ENCODE results near the gene DDR2.
"Not testable (repeated sequence)": the region's sequence is repeated elsewhere in the genome, so short reads cannot be mapped to it uniquely, and the experiment has no call there.

The DDR2 gene

GRCh38 chr1:162734047-162734446 lies 101.8 kb downstream of the DDR2 start:
- no peak for ATAC-seq (ENCODE audit: low read depth)
- Histone ChIP-seq H3K27ac (ENCODE audit: poor library complexity, severe bottlenecking) (no peak overlapping the region), H3K4me3 (ENCODE audit: severe bottlenecking) (no peak overlapping the region), H3K36me3 (ENCODE audit: low read depth) (no peaks in the 10 kb centered on the region), H3K4me1 (ENCODE audit: insufficient read depth, poor library complexity, severe bottlenecking) (no peaks in the 10 kb centered on the region), H3K9me3 (ENCODE audit: severe bottlenecking) (no peaks in the 10 kb centered on the region), H3K27me3 (ENCODE audit: insufficient read depth, poor library complexity, severe bottlenecking) (no peaks in the 10 kb centered on the region)
- TF ChIP-seq, protein P1, sequence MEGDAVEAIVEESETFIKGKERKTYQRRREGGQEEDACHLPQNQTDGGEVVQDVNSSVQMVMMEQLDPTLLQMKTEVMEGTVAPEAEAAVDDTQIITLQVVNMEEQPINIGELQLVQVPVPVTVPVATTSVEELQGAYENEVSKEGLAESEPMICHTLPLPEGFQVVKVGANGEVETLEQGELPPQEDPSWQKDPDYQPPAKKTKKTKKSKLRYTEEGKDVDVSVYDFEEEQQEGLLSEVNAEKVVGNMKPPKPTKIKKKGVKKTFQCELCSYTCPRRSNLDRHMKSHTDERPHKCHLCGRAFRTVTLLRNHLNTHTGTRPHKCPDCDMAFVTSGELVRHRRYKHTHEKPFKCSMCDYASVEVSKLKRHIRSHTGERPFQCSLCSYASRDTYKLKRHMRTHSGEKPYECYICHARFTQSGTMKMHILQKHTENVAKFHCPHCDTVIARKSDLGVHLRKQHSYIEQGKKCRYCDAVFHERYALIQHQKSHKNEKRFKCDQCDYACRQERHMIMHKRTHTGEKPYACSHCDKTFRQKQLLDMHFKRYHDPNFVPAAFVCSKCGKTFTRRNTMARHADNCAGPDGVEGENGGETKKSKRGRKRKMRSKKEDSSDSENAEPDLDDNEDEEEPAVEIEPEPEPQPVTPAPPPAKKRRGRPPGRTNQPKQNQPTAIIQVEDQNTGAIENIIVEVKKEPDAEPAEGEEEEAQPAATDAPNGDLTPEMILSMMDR (IDR thresholded peaks at IDR 0.05; ENCODE audit: poor library complexity, severe bottlenecking), result no peak
- DNase-seq (ENCODE audit: low spot score), result no peak

- no peak overlapping the region for H3K27ac ChIP-seq (ENCODE audit: poor library complexity, severe bottlenecking)
- H3K9me3 ChIP-seq (ENCODE audit: severe bottlenecking), result no peaks in the 10 kb centered on the region
- no peak overlapping the region for H3K4me3 ChIP-seq (ENCODE audit: severe bottlenecking)
- no peak for DNase-seq (ENCODE audit: low spot score)
- H3K4me1 ChIP-seq (ENCODE audit: insufficient read depth, poor library complexity, severe bottlenecking), result no peaks in the 10 kb centered on the region
- no peak for ATAC-seq (ENCODE audit: low read depth)
- TF ChIP-seq, protein P1 (IDR thresholded peaks at IDR 0.05; ENCODE audit: poor library complexity, severe bottlenecking), result no peak
- no peaks in the 10 kb centered on the region for H3K36me3 ChIP-seq (ENCODE audit: low read depth)
- no peaks in the 10 kb centered on the region for H3K27me3 ChIP-seq (ENCODE audit: insufficient read depth, poor library complexity, severe bottlenecking)
Measured at GRCh38 chr1:162736184-162736583, 103.9 kb downstream of the DDR2 start.

DNA sequence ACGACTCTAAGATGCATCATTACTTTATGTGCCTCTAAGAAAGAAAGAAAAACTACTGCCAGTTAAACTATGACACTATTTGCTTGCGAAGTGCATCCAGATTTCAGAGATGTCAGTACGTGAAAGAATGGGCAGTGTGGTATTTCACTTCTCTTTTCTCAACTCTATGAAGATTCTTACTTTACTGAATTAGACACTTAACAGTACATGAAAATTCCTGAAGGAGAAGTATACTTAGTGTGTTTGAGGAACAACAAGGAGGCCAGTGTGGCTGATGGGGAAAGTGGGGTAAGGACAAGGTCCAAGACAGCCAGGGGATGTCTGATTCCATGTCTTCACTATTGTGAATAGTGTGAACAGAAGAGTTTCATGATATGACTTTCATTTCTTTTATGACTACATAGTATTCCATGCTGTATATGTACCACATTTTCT lies 104.4 kb downstream of the DDR2 start:
- H3K27ac ChIP-seq (ENCODE audit: poor library complexity, severe bottlenecking), result no peak overlapping the region
- TF ChIP-seq, protein P1 (IDR thresholded peaks at IDR 0.05; ENCODE audit: poor library complexity, severe bottlenecking), result no peak
- no peak for ATAC-seq (ENCODE audit: low read depth)
- no peaks in the 10 kb centered on the region for H3K9me3 ChIP-seq (ENCODE audit: severe bottlenecking)
- H3K4me3 ChIP-seq (ENCODE audit: severe bottlenecking), result no peak overlapping the region
- no peak for DNase-seq (ENCODE audit: low spot score)
- H3K4me1 ChIP-seq (ENCODE audit: insufficient read depth, poor library complexity, severe bottlenecking), result no peaks in the 10 kb centered on the region
- H3K36me3 ChIP-seq (ENCODE audit: low read depth), result no peaks in the 10 kb centered on the region
- H3K27me3 ChIP-seq (ENCODE audit: insufficient read depth, poor library complexity, severe bottlenecking), result no peaks in the 10 kb centered on the region

DNA sequence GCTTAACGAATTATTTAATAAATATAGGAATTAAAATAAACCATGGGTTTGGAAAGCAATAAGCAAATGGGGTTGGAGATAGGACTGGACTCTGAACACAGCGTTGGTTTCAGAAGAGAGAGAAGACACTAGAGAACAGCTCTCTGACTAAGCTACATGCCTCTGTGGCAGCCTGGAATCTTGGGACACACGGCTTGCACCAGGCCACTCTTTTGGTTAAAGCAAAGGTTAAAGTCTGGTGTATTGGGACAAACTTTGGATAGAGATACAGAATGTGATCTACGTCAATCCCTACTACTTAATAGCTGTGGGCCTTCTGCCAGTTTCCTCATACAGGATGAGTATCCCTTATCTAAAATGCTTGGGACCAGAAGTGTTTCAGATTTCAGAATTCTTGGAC lies 108.5 kb downstream of the DDR2 start:
- Histone ChIP-seq H3K27me3 (ENCODE audit: insufficient read depth, poor library complexity, severe bottlenecking) (no peaks in the 10 kb centered on the region), H3K4me3 (ENCODE audit: severe bottlenecking) (no peak overlapping the region), H3K4me1 (ENCODE audit: insufficient read depth, poor library complexity, severe bottlenecking) (no peaks in the 10 kb centered on the region), H3K36me3 (ENCODE audit: low read depth) (no peaks in the 10 kb centered on the region), H3K9me3 (ENCODE audit: severe bottlenecking) (no peaks in the 10 kb centered on the region), H3K27ac (ENCODE audit: poor library complexity, severe bottlenecking) (no peak overlapping the region)
- DNase-seq (ENCODE audit: low spot score) (no peak), ATAC-seq (ENCODE audit: low read depth) (no peak)
- TF ChIP-seq, protein P1 (IDR thresholded peaks at IDR 0.05; ENCODE audit: poor library complexity, severe bottlenecking), result no peak

GRCh38 chr1:162741574-162741973 lies 109.3 kb downstream of the DDR2 start:
- no peaks in the 10 kb centered on the region for H3K36me3 ChIP-seq (ENCODE audit: low read depth)
- ATAC-seq (ENCODE audit: low read depth), result no peak

GRCh38 chr1:162746264-162746942 lies 114.1 kb downstream of the DDR2 start:
- H3K27ac ChIP-seq (ENCODE audit: poor library complexity, severe bottlenecking); H3K27me3 ChIP-seq (ENCODE audit: insufficient read depth, poor library complexity, severe bottlenecking); H3K9me3 ChIP-seq (ENCODE audit: severe bottlenecking); DNase-seq (ENCODE audit: low spot score); H3K4me3 ChIP-seq (ENCODE audit: severe bottlenecking); H3K4me1 ChIP-seq (ENCODE audit: insufficient read depth, poor library complexity, severe bottlenecking); ATAC-seq (ENCODE audit: low read depth); H3K36me3 ChIP-seq (ENCODE audit: low read depth): not testable (repeated sequence)

More at GRCh38 chr1:162741574-162741973, 109.3 kb downstream of the DDR2 start:
- Histone ChIP-seq H3K27ac (ENCODE audit: poor library complexity, severe bottlenecking) (no peak overlapping the region), H3K9me3 (ENCODE audit: severe bottlenecking) (no peaks in the 10 kb centered on the region), H3K4me3 (ENCODE audit: severe bottlenecking) (no peak overlapping the region), H3K27me3 (ENCODE audit: insufficient read depth, poor library complexity, severe bottlenecking) (no peaks in the 10 kb centered on the region), H3K4me1 (ENCODE audit: insufficient read depth, poor library complexity, severe bottlenecking) (no peaks in the 10 kb centered on the region)
- DNase-seq (ENCODE audit: low spot score), result no peak
- TF ChIP-seq, protein P1 (IDR thresholded peaks at IDR 0.05; ENCODE audit: poor library complexity, severe bottlenecking), result no peak

All from RWPE2 (cell line).